NOMO-1 treated with DMSO at 0.1 percent for 48 hours (cell line): ENCODE data around the gene FGF23.

Experiments
- DNase-seq: peaks from one replicate; lab custom pipeline; 2025; ENCODE audit not compliant: unreplicated experiment; lab: John Stamatoyannopoulos, UW

FGF23 gene

DNA sequence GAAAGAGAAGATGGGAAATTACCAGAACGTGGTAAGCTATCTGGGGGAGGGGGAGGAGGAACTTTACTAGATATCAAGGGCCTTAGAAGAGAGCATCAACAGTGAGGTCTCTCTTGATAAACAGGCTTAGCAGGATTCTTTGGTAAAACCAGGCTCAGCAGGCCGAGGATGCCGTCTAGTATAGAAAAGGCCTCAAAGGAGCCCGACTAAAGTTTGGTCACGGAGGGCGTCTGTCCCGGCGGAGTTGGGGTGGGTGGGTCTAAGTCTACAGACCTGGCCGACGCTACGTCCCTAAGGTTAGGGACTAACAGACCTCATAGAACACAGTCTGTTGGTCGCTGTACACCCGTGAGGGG is 59.0 kb downstream of the FGF23 start:
- no peak for DNase-seq
